OCI-M1 (cell line): ENCODE results near the gene SGSM2.

Experiments
- DNase-seq: peaks from one replicate; lab custom pipeline; 2025; lab: John Stamatoyannopoulos, UW

Gene SGSM2

GRCh38 chr17:2421315-2422147 lies 84.2 kb downstream of the SGSM2 start:
- DNase-seq, result no peak

- DNase-seq, result no peak
Measured at GRCh38 chr17:2423271-2423670, 86.0 kb downstream of the SGSM2 start.

DNA sequence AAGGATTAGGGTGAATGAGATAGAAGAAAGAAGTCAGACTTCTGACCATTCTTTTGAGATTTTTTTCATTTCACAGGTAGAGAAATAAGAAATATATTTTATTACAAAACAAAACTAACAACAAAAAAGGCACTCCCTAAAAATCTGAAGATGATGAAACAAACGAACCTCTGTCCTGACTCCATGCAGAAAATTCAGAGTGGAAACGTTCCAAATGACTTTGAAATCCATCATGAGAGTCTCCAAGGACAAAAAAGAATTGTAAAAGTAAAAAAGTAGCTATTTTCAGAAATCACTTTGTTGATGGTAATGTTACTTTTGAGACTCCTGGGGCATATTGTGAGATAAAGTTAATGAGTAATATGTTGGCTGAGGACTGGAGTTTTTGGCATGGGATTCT lies 89.9 kb downstream of the SGSM2 start:
- no peak for DNase-seq

GRCh38 chr17:2427910-2428309 lies 90.6 kb downstream of the SGSM2 start:
- no peak for DNase-seq
